ENCODE results near the gene EVA1B. TPM values are rescaled to one million over a fixed set of nuclear protein-coding genes. Genes with fewer than 3 reads are reported as not detected.

The EVA1B gene
- total RNA-seq, 1 experiment from 2014 or later: 5.5 TPM

DNA sequence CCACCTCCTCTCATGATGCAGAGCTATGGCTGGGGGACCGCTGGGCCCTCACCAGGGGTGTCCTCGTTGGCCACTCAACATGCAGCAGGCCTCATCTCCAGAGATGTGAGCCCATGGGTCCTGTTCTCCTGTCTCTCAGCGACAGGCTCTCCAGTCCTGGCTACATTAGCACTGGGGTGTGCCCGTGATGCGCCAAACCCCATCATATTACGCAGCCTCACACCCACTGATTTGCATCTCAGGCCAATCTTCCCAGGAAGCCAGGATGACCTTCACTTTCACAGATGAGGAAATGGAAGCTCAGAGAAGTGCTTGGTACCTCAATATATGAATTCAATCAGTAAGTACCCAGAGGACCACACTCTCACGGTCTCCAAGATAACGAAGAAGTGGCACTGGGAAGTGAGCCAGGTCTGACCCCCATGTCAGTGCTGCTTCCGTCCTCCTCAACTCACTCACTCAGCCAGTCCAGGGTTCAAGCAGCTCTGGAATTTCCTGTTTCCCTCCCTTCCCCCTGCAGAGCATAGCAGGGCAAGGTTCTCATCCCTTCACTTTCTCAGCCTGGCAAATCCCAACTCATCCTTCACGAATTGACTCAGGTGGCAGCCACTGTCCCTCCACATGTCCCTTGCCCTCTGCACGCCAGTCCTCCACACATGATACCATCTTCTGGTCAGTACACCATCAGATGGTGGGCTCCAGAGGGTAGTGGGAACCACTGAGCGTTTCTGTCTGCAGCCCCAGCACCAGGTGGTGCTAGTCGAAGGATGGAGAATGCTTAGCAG lies 28.9 kb upstream of the EVA1B start:
- H3K9me3 Mint-ChIP-seq: no peaks in the 10 kb centered on the region
- H3K4me3 Mint-ChIP-seq: no peak overlapping the region
- no peak for DNase-seq

More for the DNA sequence above, 28.9 kb upstream of the EVA1B start:
- H3T11ph ChIP-seq (ENCODE audit: low read length): no peak overlapping the region
- no peak overlapping the region for H4K8ac ChIP-seq (replicated peaks; ENCODE audit: insufficient read length, low read depth, low read length)
- no peak overlapping the region for H3K4me2 ChIP-seq (ENCODE audit: insufficient read depth, insufficient read length, low read length)
- H2BK12ac ChIP-seq (ENCODE audit: insufficient read length, low read depth, low read length): no peak overlapping the region
- no peaks in the 10 kb centered on the region for H4K20me1 ChIP-seq (ENCODE audit: control insufficient read depth, insufficient read depth, insufficient read length)
- Mint-ChIP-seq H3K4me1 (peaks cover 7 to 11% of the 10 kb centered on the region in 2 experiments), H3K27me3 (ENCODE audit: low read depth) (no peaks in the 10 kb centered on the region), H3K36me3 (ENCODE audit: insufficient read depth in 1 of 3, low read depth in 3 of 3) (peaks cover 22 to 54% (median 32%) of the 10 kb centered on the region in 3 experiments; a peak in 6 of 7 replicates), H3K27ac (peak overlapping the region in 2 of 3 experiments; percentile 30 to 55; a peak in 3 of 7 replicates)
- no peaks in the 10 kb centered on the region for H3K27me3 ChIP-seq (ENCODE audit: insufficient read depth, low read length)
- no peak overlapping the region for H3K23ac ChIP-seq (ENCODE audit: insufficient read length, low read depth, low read length)
- H3K9ac ChIP-seq (ENCODE audit: extremely low read depth, insufficient read length, low read length): no peak overlapping the region
- H2BK20ac ChIP-seq (ENCODE audit: low read depth, low read length, poor library complexity, severe bottlenecking): no peak overlapping the region
- WGBS (ENCODE audit: extremely low coverage, insufficient read length, low lambda C conversion rate): no CpG with 5 or more reads among the region's 13 CpGs
- H3K4me1 ChIP-seq (ENCODE audit: insufficient read depth, low read length): 0 out of 2 replicates have a peak, but pooled peaks cover 2% of the 10 kb centered on the region
- no peak overlapping the region for H3K27ac ChIP-seq (ENCODE audit: insufficient read length, low read depth, low read length)
- H3K18ac ChIP-seq (ENCODE audit: insufficient read length, low read depth, low read length): no peak overlapping the region
- no peak overlapping the region for H4K91ac ChIP-seq (ENCODE audit: insufficient read length, low read depth, low read length)
- no peaks in the 10 kb centered on the region for H3K23me2 ChIP-seq (ENCODE audit: insufficient read length, low read depth, low read length, poor library complexity, severe bottlenecking)
- H2BK15ac ChIP-seq (ENCODE audit: low read depth, low read length): no peak overlapping the region
- H3K14ac ChIP-seq (ENCODE audit: insufficient read depth, low read length): no peak overlapping the region
- TF ChIP-seq, protein P1, sequence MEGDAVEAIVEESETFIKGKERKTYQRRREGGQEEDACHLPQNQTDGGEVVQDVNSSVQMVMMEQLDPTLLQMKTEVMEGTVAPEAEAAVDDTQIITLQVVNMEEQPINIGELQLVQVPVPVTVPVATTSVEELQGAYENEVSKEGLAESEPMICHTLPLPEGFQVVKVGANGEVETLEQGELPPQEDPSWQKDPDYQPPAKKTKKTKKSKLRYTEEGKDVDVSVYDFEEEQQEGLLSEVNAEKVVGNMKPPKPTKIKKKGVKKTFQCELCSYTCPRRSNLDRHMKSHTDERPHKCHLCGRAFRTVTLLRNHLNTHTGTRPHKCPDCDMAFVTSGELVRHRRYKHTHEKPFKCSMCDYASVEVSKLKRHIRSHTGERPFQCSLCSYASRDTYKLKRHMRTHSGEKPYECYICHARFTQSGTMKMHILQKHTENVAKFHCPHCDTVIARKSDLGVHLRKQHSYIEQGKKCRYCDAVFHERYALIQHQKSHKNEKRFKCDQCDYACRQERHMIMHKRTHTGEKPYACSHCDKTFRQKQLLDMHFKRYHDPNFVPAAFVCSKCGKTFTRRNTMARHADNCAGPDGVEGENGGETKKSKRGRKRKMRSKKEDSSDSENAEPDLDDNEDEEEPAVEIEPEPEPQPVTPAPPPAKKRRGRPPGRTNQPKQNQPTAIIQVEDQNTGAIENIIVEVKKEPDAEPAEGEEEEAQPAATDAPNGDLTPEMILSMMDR (conservative IDR thresholded peaks at IDR 0.05): no peak
- no peak overlapping the region for H2AK5ac ChIP-seq (ENCODE audit: insufficient read length, low read length)
- H2BK5ac ChIP-seq (ENCODE audit: insufficient read length, low read length): no peak overlapping the region
- no peak overlapping the region for H2BK120ac ChIP-seq (ENCODE audit: low read depth, low read length, poor library complexity, severe bottlenecking)
- H3K4ac ChIP-seq (ENCODE audit: low read depth, low read length): no peak overlapping the region
- H3K79me1 ChIP-seq (ENCODE audit: insufficient read depth, low read depth, low read length, poor library complexity, severe bottlenecking): no peaks in the 10 kb centered on the region
- no peaks in the 10 kb centered on the region for H3K79me2 ChIP-seq (ENCODE audit: insufficient read depth, low read length)
- no peak overlapping the region for H3K56ac ChIP-seq (ENCODE audit: insufficient read length, low read depth, low read length)
- H2AFZ ChIP-seq (ENCODE audit: low read length): no peak overlapping the region
- H3K9me3 ChIP-seq (ENCODE audit: control insufficient read depth, low read depth, low read length): no peaks in the 10 kb centered on the region
- H4K5ac ChIP-seq (ENCODE audit: insufficient read length, low read depth, low read length): no peak overlapping the region

Measured in H9 (cell line).